Measurements from ENCODE around the gene CRAT. TPM values are rescaled to one million over a fixed set of nuclear protein-coding genes. Genes with fewer than 3 reads are reported as not detected.
A peak's percentile ranks its signal among the peaks of the same experiment; 100 is the strongest.

Gene CRAT
- 6.5 to 12.5 TPM (median 8.2 TPM) in 3 replicates for polyA plus RNA-seq
- 4.9 TPM for polyA plus RNA-seq (2011; ENCODE audit: low read depth)
- polyA plus RNA-seq (2011; cell fraction: cytosol; rRNA removed): 9.8 and 18.3 TPM in 2 replicates
- polyA plus RNA-seq (2011; cell fraction: nucleus; rRNA removed): 10.5 and 15.6 TPM in 2 replicates
- 10.2 and 14.1 TPM in 2 replicates for polyA plus RNA-seq (2012; ENCODE audit: low replicate concordance)
- polyA minus RNA-seq: 9.7 to 30.8 TPM (median 11.2 TPM) in 3 replicates
- polyA minus RNA-seq (2011; cell fraction: cytosol; rRNA and poly(A)+ RNA removed): 22.8 TPM
- 6.5 and 7.5 TPM in 2 replicates for polyA minus RNA-seq (2011; cell fraction: nucleus; rRNA and poly(A)+ RNA removed)

DNA sequence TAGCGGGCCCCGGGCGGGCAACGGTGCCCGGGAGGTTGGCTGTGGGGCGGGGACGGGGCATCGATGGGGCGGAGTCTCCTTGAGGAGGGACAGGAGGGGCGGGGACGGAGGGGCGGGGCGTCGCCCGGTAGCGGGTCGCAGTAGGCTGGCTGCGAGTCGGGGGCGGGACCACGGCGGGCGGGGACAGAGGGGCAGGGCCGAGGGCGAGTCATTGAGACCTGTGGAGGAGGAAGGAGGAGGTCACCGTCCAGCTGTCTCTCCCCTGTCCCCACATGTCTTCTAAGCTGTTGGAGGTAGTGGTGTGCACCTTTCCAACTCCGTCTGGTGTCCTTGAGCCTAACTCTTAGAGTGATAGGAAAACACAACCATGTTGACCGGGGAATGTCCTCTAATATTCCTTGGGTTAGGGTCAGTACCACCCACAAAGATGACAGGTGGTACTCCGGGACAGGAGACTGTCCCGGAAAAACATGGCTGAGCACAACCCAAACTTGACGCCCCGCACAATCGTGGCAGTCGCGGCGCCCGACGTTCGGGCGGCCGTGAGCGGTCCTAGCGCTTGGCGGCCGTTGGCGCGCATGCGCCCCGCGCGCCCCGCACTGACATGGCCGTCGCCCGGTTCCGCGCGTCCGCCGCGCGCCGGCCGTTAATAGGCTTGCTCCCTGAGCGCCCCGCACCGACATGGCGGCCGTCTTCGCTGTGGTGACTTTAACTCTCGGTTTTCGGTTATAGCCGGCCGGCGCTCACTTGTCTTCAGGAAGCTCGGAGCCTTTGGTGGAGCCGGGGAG lies at the start of gene CRAT, which contains the start of gene PTPA:
Gene CRAT (minus strand): TSS at position 54 of the 788 bp plus-strand sequence. CDS start 284 bp downstream, outside the sequence.
Gene PTPA (plus strand): TSS at position 676 of the 788 bp plus-strand sequence. CDS start 186 bp downstream, outside the sequence.
- peak within 1 kb of the TSS; percentile 88 for H3K9ac ChIP-seq (ENCODE audit: control insufficient read depth, extremely low read depth, insufficient read depth, low read length)
- H3K4me2 ChIP-seq (ENCODE audit: control insufficient read depth, extremely low read depth, insufficient read depth, low read depth, low read length): peak within 1 kb of the TSS; percentile 100
- TF ChIP-seq, protein P1, sequence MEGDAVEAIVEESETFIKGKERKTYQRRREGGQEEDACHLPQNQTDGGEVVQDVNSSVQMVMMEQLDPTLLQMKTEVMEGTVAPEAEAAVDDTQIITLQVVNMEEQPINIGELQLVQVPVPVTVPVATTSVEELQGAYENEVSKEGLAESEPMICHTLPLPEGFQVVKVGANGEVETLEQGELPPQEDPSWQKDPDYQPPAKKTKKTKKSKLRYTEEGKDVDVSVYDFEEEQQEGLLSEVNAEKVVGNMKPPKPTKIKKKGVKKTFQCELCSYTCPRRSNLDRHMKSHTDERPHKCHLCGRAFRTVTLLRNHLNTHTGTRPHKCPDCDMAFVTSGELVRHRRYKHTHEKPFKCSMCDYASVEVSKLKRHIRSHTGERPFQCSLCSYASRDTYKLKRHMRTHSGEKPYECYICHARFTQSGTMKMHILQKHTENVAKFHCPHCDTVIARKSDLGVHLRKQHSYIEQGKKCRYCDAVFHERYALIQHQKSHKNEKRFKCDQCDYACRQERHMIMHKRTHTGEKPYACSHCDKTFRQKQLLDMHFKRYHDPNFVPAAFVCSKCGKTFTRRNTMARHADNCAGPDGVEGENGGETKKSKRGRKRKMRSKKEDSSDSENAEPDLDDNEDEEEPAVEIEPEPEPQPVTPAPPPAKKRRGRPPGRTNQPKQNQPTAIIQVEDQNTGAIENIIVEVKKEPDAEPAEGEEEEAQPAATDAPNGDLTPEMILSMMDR (optimal IDR thresholded peaks at IDR 0.05 in 1 of 3, IDR thresholded peaks at IDR 0.05 in 1 of 3, conservative IDR thresholded peaks at IDR 0.05 in 1 of 3; ENCODE audit: extremely low read depth in 1 of 3, insufficient read depth in 2 of 3, low read length in 3 of 3): peak in 1 of 3 experiments; percentile 6
- TF ChIP-seq EZH2 (IDR thresholded peaks at IDR 0.05; ENCODE audit: low read length): no peak
- H3K27me3 ChIP-seq (ENCODE audit: control insufficient read depth, extremely low read depth, insufficient read depth, low read length): peaks cover 15% of the 10 kb centered on the region
- H3K9me3 ChIP-seq (ENCODE audit: control insufficient read depth, low read depth, low read length): no peaks in the 10 kb centered on the region
- dilution Hi-C loops (cut with MboI; ENCODE audit: extremely low pct_ligation_motif_present, low sequenced_read_pairs): no loop called here
- H3K36me3 ChIP-seq (ENCODE audit: control insufficient read depth in 2 of 2, extremely low read depth in 1 of 2, insufficient read depth in 2 of 2, low read length in 2 of 2): no peaks in the 10 kb centered on the region
- FAIRE-seq (no peak), DNase-seq (ENCODE audit: low read depth, low spot score) (peak; percentile 68)
- H2AFZ ChIP-seq (ENCODE audit: control insufficient read depth, low read length): peak within 1 kb of the TSS; percentile 96
- no peaks in the 10 kb centered on the region for H3K9me1 ChIP-seq (ENCODE audit: control insufficient read depth, extremely low read depth, insufficient read depth, low read length)
- peak within 1 kb of the TSS; percentile 92 for H3K27ac ChIP-seq (ENCODE audit: control insufficient read depth, insufficient read depth, low read length)
- H3K4me1 ChIP-seq (ENCODE audit: control insufficient read depth, extremely low read depth, insufficient read depth, low read length): peaks cover 17% of the 10 kb centered on the region
- peak within 1 kb of the TSS; percentile 94 to 97 (median 96) for H3K4me3 ChIP-seq (ENCODE audit: control insufficient read depth in 2 of 3, extremely low read depth in 1 of 3, insufficient read depth in 2 of 3, low read depth in 1 of 3, low read length in 3 of 3)
- peaks cover 37% of the 10 kb centered on the region for H3K79me2 ChIP-seq (ENCODE audit: control insufficient read depth, insufficient read depth, low read length)
- H4K20me1 ChIP-seq (ENCODE audit: control insufficient read depth, extremely low read depth, insufficient read depth, low read length): no peaks in the 10 kb centered on the region

DNA sequence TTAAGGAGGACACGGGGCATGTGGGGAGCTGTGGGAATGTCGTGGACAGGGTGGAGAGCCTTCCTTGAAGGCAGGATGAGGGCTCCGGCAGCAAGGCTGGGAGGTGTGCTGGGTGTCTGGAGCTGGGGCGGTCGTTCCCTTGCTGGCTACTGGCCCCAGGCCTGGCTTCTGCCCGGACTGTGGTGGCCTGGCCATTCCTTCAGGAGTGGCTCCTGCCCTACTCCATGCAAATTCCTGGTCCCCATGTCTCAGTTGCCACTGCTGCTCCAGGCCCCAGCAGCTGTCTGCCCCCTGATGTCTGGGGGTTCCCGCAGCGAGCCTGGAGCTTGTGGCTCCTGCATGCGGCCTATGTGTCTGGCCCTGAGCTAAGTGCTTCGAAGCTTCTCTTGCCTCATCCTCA lies 45.6 kb upstream of the CRAT start:
- Histone ChIP-seq H3K4me2 (ENCODE audit: control insufficient read depth, extremely low read depth, insufficient read depth, low read depth, low read length) (no peak overlapping the region), H3K79me2 (ENCODE audit: control insufficient read depth, insufficient read depth, low read length) (no peaks in the 10 kb centered on the region), H3K9me1 (ENCODE audit: control insufficient read depth, extremely low read depth, insufficient read depth, low read length) (no peaks in the 10 kb centered on the region), H3K4me1 (ENCODE audit: control insufficient read depth, extremely low read depth, insufficient read depth, low read length) (no peaks in the 10 kb centered on the region), H3K9me3 (ENCODE audit: control insufficient read depth, low read depth, low read length) (no peaks in the 10 kb centered on the region), H3K27me3 (ENCODE audit: control insufficient read depth, extremely low read depth, insufficient read depth, low read length) (no peaks in the 10 kb centered on the region), H3K4me3 (ENCODE audit: control insufficient read depth in 2 of 3, extremely low read depth in 1 of 3, insufficient read depth in 2 of 3, low read depth in 1 of 3, low read length in 3 of 3) (no peak overlapping the region), H4K20me1 (ENCODE audit: control insufficient read depth, extremely low read depth, insufficient read depth, low read length) (no peaks in the 10 kb centered on the region), H3K36me3 (ENCODE audit: control insufficient read depth in 2 of 2, extremely low read depth in 1 of 2, insufficient read depth in 2 of 2, low read length in 2 of 2) (peaks cover 7% of the 10 kb centered on the region in 2 experiments), H2AFZ (ENCODE audit: control insufficient read depth, low read length) (no peak overlapping the region), H3K9ac (ENCODE audit: control insufficient read depth, extremely low read depth, insufficient read depth, low read length) (no peak overlapping the region), H3K27ac (ENCODE audit: control insufficient read depth, insufficient read depth, low read length) (no peak overlapping the region)
- dilution Hi-C loops (cut with MboI; ENCODE audit: extremely low pct_ligation_motif_present, low sequenced_read_pairs): loop anchor here (25.0 kb wide), 1 partner anchor 456 kb away; the partner anchor contains the start of gene C9orf50
- TF ChIP-seq EZH2 (IDR thresholded peaks at IDR 0.05; ENCODE audit: low read length): no peak
- TF ChIP-seq, protein P1 (optimal IDR thresholded peaks at IDR 0.05 in 1 of 3, IDR thresholded peaks at IDR 0.05 in 1 of 3, conservative IDR thresholded peaks at IDR 0.05 in 1 of 3; ENCODE audit: extremely low read depth in 1 of 3, insufficient read depth in 2 of 3, low read length in 3 of 3): no peak
- FAIRE-seq (no peak), DNase-seq (ENCODE audit: low read depth, low spot score) (no peak)

Measured in keratinocyte (primary cell).